ENCODE results near the gene MEIS2.

DNA sequence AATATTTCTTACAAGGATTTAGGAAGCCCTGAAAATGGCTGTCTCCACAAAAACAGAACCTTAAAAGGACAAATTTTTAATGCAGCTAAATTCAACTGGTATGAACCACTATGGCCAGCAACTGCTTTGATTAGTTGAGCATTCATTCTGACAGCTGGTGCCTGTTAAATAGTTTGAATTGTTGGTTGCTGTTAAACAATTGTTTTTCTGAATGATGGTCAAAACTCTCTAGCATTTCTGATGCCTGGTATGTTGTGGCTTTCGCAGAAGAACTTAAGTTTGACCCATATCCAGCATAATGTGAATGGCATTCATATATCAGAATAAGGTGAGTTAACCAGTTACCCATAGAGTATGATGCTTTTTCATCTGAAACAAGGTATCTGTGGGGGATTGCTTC, 138.4 kb downstream of the MEIS2 start:
- TF ChIP-seq CTCF (IDR thresholded peaks at IDR 0.05; ENCODE audit: insufficient read depth, low read length) = no peak
- no peak for TF ChIP-seq REST (IDR thresholded peaks at IDR 0.05; ENCODE audit: insufficient replicate concordance, low read depth)
